GM21367 (cell line): Measurements from ENCODE around the gene TBX6.
"Not testable (repeated sequence)": the region's sequence is repeated elsewhere in the genome, so short reads cannot be mapped to it uniquely, and the experiment has no call there.

Experiments used
- ATAC-seq: cut with Tn5 transposase; IDR thresholded peaks from one replicate; pipeline ENCODE4 v1.9.1; 2021; ENCODE audit not compliant: unreplicated experiment

TBX6 gene, protein sequence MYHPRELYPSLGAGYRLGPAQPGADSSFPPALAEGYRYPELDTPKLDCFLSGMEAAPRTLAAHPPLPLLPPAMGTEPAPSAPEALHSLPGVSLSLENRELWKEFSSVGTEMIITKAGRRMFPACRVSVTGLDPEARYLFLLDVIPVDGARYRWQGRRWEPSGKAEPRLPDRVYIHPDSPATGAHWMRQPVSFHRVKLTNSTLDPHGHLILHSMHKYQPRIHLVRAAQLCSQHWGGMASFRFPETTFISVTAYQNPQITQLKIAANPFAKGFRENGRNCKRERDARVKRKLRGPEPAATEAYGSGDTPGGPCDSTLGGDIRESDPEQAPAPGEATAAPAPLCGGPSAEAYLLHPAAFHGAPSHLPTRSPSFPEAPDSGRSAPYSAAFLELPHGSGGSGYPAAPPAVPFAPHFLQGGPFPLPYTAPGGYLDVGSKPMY

GRCh38 chr16:30091474-30092372, at the start of gene TBX6:
TBX6 (minus strand) TSS chr16:30091924; CDS start chr16:30091193, 731 bp downstream.
- peak; percentile 62 for ATAC-seq

DNA sequence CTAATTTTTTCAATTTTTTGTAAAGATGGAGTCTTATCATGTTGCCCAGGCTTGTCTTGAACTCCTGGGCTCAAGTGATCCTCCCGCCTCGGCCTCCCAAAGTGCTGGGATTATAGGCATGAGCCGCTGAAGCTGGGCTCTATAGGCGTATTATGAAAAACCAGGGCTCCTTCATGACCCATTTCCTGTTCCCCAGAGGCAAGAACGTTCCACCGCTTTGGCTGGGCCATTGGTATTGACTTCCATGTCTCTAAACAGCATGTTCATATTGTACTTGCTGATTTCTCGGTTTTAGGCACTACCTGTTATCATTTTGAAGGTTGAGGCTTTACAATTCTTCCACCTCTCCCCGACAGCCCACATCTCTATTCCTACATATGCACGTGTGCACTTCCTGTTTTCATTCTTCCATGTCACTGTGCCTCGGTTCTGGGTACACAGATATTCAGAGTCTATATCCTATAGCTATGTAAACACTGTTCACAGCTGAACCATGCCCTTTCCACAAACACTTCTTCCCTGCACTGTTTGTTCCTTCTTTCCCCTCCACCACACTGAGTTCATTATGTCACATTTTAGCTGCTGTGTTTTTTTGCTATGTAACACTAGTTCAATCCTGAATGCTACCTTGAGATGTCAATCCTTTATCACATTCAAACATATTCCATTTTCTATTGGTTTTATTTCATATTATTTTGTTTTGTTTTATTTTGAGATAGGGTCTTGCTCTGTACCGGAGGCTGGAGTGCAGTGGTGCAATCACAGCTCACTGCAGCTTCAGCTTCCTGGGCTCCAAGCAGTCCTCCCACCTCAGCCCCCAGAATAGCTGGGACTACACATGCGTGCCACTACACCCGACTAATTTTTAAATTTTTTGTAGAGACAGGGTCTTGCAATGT, 48.1 kb upstream of the TBX6 start:
- ATAC-seq, result no peak

- ATAC-seq, result no peak
Observed at GRCh38 chr16:30137897-30138296, 46.2 kb upstream of the TBX6 start.

DNA sequence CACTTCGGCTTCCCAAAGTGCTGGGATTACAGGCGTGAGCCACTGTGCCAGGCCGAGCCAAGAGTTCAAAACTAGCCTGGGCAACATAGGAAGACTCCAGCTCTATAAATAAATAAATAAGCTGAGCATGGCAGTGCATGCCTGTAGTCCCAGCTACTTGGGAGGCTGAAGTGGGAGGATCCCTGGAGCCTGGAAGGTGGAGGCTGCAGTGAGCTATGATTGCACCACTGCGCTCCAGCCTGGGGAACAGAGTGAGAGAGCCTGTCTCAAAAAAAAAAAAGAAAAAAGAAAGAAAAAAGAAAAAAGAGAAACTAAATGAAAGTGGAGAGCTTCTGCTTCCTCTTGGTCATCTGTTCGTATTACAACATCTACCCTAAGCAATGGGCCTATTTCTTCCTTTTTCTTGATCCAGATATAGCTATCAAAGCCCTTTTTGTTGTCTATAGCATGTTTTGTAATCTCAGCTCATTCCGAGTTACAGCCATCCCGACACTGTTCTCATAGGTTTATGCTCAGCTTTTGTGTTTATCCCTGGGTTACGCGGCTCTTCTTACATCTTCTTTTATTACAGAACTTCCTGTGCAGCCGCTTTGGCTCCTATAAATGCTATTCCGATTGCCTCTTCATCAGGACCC, 45.4 kb upstream of the TBX6 start:
- no peak for ATAC-seq

GRCh38 chr16:30132591-30132990, 40.9 kb upstream of the TBX6 start:
- no peak for ATAC-seq

DNA sequence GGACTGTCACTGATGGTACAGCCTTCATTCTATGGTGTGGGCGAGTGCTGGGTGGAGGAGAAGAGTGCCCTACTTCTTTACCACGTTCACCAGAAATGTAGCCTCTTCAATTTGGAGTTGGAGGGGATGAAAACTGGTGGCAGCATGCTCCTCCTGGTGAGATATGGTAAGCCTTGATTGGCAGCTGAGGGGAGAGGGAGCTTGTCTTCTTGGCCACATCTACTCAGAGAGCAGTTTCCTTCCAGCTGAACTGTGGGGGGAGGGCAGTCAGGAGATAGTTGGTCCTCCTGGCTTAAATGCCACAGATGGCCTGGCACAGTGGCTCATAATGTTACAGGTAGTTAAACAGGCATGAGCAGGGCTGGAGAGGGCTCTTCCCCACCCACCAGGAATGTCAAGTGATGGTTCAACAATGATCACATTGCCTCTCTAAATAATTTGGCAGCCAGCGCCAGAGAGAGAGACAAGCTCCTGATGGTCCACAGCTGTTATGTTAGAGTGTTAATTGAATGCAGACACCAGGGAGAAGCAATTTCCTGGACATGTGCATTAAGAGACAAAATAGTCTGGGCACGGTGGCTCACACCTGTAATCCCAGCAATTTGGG, 40.2 kb upstream of the TBX6 start:
- ATAC-seq, result no peak

DNA sequence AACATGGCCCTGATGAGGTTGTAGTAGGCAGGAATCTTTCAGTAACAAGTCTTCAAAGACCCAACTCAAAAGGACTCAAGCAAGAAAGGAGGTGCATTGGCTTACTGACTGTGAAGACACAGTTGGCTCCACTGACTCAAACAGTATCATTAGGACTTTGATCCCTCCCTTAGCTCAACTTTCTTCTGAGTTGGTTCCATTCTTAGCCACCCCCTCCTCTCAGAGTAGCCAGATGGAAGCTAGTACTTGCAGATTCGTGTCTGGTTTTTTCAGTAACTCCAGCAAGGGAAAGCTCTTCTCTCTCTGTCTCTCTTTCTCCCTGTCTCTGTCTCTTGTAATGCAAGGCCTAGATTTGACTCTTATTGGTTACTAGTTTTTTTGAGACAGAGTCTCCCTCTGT, 36.3 kb upstream of the TBX6 start:
- ATAC-seq, result no peak

DNA sequence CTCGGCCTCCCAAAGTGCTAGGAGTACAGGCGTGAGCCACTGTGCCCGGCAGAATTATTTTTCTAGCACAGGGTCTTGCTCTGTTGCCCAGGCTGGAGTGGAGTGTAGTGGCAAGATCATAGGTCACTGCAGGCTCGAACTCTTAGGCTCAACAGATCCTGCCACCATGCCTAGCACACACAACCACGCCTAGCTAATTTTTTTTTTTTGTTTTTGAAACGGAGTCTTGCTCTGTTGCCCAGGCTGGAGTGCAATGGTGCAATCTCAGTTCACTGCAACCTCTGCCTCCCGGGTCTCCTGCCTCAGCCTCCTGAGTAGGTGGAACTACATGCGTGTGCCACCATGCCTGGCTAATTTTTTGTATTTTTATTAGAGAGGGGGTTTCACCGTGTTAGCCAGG, 34.0 kb upstream of the TBX6 start:
- not testable (repeated sequence) for ATAC-seq

- ATAC-seq, result no peak
Observed at GRCh38 chr16:30124985-30125379, 33.3 kb upstream of the TBX6 start.

- no peak for ATAC-seq
Observed at GRCh38 chr16:30122604-30123160, 31.0 kb upstream of the TBX6 start.

DNA sequence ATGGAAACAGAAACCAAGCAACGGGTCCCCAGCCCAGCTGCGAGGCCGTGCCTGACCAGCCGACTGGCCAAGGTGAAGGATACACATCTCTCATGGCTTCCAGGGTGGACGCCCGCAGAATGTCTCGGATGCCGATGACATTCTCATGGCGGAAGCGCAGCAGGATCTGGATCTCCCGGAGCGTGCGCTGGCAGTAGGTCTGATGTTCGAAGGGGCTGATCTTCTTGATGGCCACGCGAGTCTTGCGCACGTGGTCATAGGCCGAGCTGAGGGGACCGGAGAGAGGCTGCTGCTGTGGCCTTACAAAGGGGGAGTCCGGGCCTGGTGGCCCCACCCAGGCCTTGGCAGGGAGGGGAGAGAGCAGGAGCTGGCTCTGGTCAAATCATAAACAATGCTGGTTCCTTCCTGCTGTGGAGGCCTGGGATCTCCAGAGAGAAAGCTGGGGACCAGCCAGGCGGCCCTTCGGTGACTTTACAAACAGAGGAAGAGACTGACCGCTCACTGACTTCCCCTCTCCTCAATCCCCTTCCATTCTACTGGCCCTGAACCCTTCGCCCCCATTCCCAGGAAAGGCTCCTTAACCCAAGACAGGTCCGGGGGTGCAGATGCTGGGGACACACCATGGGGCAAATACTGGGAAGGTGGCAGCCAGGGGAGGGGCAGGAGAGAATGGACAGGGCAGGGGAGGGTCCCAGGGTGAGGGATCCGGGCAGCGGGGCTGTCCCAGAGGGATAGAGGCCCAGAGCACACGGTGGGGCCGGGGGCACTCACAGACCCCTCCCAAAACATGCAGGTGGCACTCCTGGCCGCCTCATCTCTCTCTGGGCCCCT, 30.2 kb upstream of the TBX6 start:
- no peak for ATAC-seq

DNA sequence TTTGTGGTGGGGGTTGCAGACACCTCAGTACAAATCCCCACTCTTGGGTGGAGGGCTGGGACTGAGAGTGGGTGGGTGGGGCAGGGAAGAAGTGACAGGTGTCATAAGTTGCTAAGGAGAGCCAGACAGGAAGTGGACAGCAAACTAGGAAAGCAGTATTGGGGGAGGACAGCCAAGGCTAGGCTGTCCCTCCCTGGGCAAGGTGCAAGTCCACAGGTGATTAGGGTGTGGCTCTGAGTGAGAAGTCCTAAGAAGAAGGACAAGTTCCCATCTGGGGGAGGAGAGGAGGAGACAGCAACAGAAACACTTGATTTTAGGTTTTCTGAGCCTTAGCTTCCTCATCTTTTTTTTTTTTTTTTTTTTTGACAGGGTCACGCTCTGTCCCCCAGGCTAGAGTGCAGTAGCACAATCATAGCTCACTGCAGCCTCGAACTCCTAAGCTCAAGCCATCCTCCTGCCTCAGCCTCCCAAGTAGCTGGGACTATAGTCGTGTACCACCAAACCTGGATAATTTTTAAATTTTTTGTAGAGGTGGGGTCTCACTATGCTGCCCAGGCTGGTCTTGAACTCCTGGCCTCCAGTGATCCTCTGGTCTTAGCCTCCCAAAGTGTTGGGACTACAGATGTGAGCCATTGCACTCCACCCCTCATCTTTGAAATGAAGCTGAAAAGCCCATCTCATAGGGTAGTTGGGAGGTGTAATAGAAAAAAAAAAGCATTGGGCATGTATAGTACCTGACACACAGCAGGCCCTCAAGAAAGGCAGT, 28.8 kb upstream of the TBX6 start:
- no peak for ATAC-seq

- no peak for ATAC-seq
Observed at GRCh38 chr16:30119428-30119827, 27.7 kb upstream of the TBX6 start.

- ATAC-seq, result no peak
Observed at GRCh38 chr16:30117768-30118167, 26.0 kb upstream of the TBX6 start.

DNA sequence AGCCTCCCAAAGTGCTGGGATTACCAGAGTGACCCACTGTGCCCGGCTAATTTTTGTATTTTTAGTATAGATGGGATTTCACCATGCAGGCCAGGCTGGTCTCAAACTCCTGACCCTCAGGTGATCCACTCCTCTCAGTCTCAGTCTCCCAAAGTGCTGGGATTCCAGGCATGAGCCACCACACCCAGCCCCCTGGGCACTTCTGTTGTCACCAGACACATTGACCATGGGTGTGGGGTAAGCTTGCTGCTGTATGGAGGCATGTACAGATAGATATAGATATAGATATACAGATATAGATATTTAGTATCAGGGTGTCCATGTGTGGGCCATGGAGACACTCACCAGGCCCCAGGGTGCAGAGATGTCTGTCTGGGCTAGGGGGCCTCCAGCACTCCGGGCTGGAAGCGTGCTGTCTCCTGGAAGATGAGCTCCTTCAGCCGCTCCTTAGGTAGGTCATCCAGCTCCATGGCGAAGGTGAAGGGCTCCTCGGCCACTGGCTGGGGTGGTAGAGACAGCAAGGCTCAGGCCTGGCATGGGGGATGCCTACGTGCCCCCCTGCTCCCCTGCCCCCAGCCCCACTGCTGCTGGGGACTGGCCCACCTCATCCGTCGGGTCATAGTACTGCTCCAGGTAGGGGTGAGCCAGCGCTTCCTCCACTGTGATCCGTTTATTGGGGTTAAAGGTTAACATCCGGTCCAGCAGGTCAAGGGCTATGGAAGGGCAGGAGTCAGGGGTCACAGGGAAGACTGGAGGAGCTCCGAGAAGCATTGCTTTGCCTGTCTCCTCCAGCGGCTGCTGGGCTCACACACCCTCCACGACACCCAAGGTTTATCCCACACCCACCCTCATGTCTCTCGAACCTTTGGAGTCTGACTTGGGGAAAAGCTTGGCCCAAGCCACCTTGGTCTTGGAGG, 24.8 kb upstream of the TBX6 start:
- no peak for ATAC-seq

DNA sequence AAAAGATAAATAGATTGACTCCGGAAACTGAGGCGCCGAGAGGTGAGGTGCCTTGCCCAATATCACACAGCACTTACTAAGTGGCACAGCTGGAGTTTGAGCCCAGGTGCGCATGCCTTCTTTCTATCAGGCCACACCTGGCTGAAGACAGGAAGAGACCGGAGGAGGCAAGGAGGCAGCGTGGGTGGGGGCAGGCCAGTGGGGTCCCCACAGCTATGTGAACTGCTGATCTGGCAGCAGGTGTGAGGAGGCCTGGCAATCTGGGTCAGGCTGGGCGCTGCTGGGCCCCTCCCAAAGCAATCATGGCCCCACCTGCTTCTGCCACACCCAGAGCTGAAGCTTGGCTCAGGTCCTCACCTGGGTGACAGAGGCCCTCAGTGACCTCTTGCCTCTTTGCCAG, 23.5 kb upstream of the TBX6 start:
- ATAC-seq, result no peak

- not testable (repeated sequence) for ATAC-seq
Observed at GRCh38 chr16:30114833-30115232, 23.1 kb upstream of the TBX6 start.
